ENCODE data around the gene OPRD1.

The OPRD1 gene

GRCh38 chr1:28779751-28780408 is 32.1 kb upstream of the OPRD1 start:
- H3K27ac ChIP-seq (ENCODE audit: low read length): no peak overlapping the region
- no peaks in the 10 kb centered on the region for H3K36me3 ChIP-seq (replicated peaks; ENCODE audit: low read depth, low read length)
- no peak overlapping the region for H3K9ac ChIP-seq (ENCODE audit: low read length)
- no peak overlapping the region for H3K4me3 ChIP-seq (ENCODE audit: low read length)
- peaks cover 18% of the 10 kb centered on the region for H3K4me1 ChIP-seq (ENCODE audit: low read length)
- no peaks in the 10 kb centered on the region for H3K79me2 ChIP-seq (ENCODE audit: low read length)
- H3K4me2 ChIP-seq (ENCODE audit: low read length): no peak overlapping the region
- no peaks in the 10 kb centered on the region for H3K9me3 ChIP-seq (ENCODE audit: insufficient read depth, low read length)
- no peak overlapping the region for H2AFZ ChIP-seq (ENCODE audit: low read depth, low read length)
- no peaks in the 10 kb centered on the region for H3K27me3 ChIP-seq (ENCODE audit: low read depth, low read length)
- TF ChIP-seq CTCF (IDR thresholded peaks at IDR 0.05; ENCODE audit: low read depth, low read length): no peak
- no peaks in the 10 kb centered on the region for H4K20me1 ChIP-seq (ENCODE audit: insufficient read depth, low read length)

GRCh38 chr1:28781305-28781704 is 30.7 kb upstream of the OPRD1 start:
- Histone ChIP-seq H4K20me1 (ENCODE audit: insufficient read depth, low read length) (no peaks in the 10 kb centered on the region), H3K4me1 (ENCODE audit: low read length) (peaks cover 20% of the 10 kb centered on the region), H3K79me2 (ENCODE audit: low read length) (no peaks in the 10 kb centered on the region), H3K27me3 (ENCODE audit: low read depth, low read length) (no peaks in the 10 kb centered on the region), H3K9ac (ENCODE audit: low read length) (no peak overlapping the region), H3K36me3 (replicated peaks; ENCODE audit: low read depth, low read length) (no peaks in the 10 kb centered on the region), H3K4me3 (ENCODE audit: low read length) (no peak overlapping the region), H2AFZ (ENCODE audit: low read depth, low read length) (no peak overlapping the region), H3K27ac (ENCODE audit: low read length) (no peak overlapping the region), H3K4me2 (ENCODE audit: low read length) (no peak overlapping the region), H3K9me3 (ENCODE audit: insufficient read depth, low read length) (no peaks in the 10 kb centered on the region)
- TF ChIP-seq CTCF (IDR thresholded peaks at IDR 0.05; ENCODE audit: low read depth, low read length): no peak
- no peak for TF ChIP-seq EZH2phosphoT487 (IDR thresholded peaks at IDR 0.05; ENCODE audit: low read depth)

- H3K27me3 ChIP-seq (ENCODE audit: low read depth, low read length): no peaks in the 10 kb centered on the region
- no peak overlapping the region for H2AFZ ChIP-seq (ENCODE audit: low read depth, low read length)
- no peak for TF ChIP-seq CTCF (IDR thresholded peaks at IDR 0.05; ENCODE audit: low read depth, low read length)
- no peak for TF ChIP-seq EZH2phosphoT487 (IDR thresholded peaks at IDR 0.05; ENCODE audit: low read depth)
- H3K9ac ChIP-seq (ENCODE audit: low read length): no peak overlapping the region
- no peaks in the 10 kb centered on the region for H4K20me1 ChIP-seq (ENCODE audit: insufficient read depth, low read length)
- no peaks in the 10 kb centered on the region for H3K9me3 ChIP-seq (ENCODE audit: insufficient read depth, low read length)
- H3K36me3 ChIP-seq (replicated peaks; ENCODE audit: low read depth, low read length): no peaks in the 10 kb centered on the region
- H3K79me2 ChIP-seq (ENCODE audit: low read length): no peaks in the 10 kb centered on the region
- H3K4me2 ChIP-seq (ENCODE audit: low read length): no peak overlapping the region
- peaks cover 20% of the 10 kb centered on the region for H3K4me1 ChIP-seq (ENCODE audit: low read length)
- no peak overlapping the region for H3K4me3 ChIP-seq (ENCODE audit: low read length)
- no peak overlapping the region for H3K27ac ChIP-seq (ENCODE audit: low read length)
These were observed 30.0 kb upstream of the OPRD1 start for GRCh38 chr1:28782011-28782410.

GRCh38 chr1:28783363-28783762 is 28.6 kb upstream of the OPRD1 start:
- Histone ChIP-seq H4K20me1 (ENCODE audit: insufficient read depth, low read length) (no peaks in the 10 kb centered on the region), H3K79me2 (ENCODE audit: low read length) (no peaks in the 10 kb centered on the region), H3K27ac (ENCODE audit: low read length) (no peak overlapping the region), H3K9me3 (ENCODE audit: insufficient read depth, low read length) (no peaks in the 10 kb centered on the region), H3K36me3 (replicated peaks; ENCODE audit: low read depth, low read length) (no peaks in the 10 kb centered on the region), H3K9ac (ENCODE audit: low read length) (no peak overlapping the region), H2AFZ (ENCODE audit: low read depth, low read length) (no peak overlapping the region), H3K27me3 (ENCODE audit: low read depth, low read length) (no peaks in the 10 kb centered on the region), H3K4me1 (ENCODE audit: low read length) (peaks cover 20% of the 10 kb centered on the region), H3K4me3 (ENCODE audit: low read length) (no peak overlapping the region), H3K4me2 (ENCODE audit: low read length) (no peak overlapping the region)
- TF ChIP-seq CTCF (IDR thresholded peaks at IDR 0.05; ENCODE audit: low read depth, low read length): peak; percentile 10; the same call in 1 of the 2 replicates
- no peak for TF ChIP-seq EZH2phosphoT487 (IDR thresholded peaks at IDR 0.05; ENCODE audit: low read depth)
